HG03025 (cell line): ENCODE data around the gene ARL8B.

Experiments
- ATAC-seq: cut with Tn5 transposase; IDR thresholded peaks from one replicate; pipeline ENCODE4 v1.9.1; 2021; ENCODE audit warnings: mild to moderate bottlenecking, moderate library complexity; ENCODE audit not compliant: unreplicated experiment, low FRiP score

ARL8B gene

DNA sequence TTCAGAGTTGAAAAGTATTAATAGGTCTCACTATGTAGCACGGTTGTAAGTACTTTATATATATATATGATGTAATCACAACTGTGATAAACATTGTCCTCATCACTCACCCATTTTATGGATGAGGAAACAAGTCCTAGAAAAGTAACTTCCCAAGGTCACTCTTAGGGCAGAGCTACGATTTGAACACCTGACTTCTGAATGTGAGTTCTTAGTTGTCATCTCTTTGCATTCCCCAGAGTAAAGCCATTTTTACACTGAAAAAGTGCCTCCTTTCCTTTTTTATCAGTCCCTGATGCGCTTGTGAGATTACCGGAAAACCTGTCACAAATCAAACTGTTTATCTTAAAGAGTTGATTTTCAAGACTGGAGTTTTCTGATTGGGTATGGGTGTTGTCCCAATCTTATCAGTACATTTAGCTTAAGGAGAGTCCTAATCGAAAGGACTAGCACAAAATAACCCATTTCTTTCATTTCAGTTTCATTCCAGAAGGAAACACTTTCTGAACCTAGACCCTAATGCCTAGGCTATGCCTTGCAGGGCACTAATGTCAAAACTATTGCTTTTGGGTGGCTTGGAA, 63.1 kb downstream of the ARL8B start:
- ATAC-seq = no peak

GRCh38 chr3:5186089-5186857, 64.2 kb downstream of the ARL8B start:
- ATAC-seq = no peak

DNA sequence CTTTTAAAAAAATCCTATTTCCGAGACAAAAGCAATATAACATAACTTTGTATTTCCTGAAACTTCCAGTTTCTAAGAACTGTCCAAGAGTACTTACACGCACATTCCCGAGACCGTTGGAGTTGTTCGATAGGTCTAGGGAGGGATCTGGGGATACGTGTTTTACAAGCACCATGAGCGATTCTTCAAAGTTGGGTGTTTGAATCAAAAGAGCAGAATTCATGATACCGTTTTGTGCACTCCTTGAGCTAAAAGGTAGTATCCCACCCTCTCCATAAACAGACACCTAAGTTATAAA, 64.7 kb downstream of the ARL8B start:
- ATAC-seq = no peak

- ATAC-seq = peak; percentile 79
These were observed 65.2 kb downstream of the ARL8B start, which contains the start of gene EDEM1 for GRCh38 chr3:5187156-5187919. EDEM1 (plus strand) TSS chr3:5187707; CDS start chr3:5187806, 99 bp downstream.

DNA sequence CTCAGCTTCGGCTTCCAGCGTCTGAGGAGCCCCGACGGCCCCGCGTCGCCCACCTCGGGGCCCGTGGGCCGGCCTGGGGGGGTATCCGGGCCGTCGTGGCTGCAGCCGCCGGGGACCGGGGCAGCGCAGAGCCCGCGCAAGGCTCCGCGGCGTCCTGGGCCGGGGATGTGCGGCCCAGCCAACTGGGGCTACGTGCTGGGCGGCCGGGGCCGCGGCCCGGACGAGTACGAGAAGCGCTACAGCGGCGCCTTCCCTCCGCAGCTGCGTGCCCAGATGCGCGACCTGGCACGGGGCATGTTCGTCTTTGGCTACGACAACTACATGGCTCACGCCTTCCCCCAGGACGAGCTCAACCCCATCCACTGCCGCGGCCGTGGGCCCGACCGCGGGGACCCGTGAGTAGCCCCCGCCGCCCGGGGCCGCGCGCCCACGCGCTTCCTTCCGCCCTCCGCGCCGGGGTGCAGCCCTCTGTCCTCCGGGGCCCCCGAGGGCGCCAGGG, 65.9 kb downstream of the ARL8B start:
- ATAC-seq = peak; percentile 12

DNA sequence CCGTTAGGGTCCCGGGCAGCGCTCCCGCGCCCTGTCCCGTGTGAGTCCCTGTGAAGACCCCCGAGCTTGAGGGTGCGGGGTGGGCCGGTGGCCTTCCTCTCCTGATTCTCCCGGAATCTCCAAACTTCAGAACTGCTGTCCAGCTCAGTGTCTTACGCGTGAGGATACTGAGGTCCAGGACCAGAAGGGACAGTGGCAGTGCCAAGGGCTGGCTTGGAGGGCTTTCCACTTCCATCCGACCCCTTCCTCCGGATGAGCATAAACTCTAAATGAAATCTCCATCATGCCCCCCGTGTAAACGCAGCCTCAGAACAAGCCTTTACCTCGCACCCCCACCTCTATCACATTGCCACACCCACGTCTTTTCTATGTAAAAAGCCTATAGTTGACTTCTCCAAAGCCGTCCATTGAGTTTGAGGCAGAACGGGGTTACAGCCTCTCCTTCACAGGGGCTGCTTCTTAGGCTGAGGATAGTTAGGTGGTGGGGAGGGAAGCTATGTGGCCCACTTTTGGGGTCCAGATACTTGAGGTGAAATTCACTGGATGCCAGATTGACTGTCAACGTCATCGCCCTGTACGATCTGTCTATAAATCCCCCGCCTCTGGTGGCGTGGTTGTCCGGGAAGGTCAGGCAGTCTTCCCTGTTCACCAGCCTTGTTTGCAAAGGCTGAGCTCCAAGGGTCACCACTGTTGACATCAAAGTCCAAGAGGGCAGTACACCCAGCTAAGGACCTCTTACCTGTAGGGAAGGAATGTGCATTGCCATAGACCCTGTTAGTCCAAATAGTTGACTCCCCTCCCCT, 66.5 kb downstream of the ARL8B start:
- peak; percentile 7 for ATAC-seq

DNA sequence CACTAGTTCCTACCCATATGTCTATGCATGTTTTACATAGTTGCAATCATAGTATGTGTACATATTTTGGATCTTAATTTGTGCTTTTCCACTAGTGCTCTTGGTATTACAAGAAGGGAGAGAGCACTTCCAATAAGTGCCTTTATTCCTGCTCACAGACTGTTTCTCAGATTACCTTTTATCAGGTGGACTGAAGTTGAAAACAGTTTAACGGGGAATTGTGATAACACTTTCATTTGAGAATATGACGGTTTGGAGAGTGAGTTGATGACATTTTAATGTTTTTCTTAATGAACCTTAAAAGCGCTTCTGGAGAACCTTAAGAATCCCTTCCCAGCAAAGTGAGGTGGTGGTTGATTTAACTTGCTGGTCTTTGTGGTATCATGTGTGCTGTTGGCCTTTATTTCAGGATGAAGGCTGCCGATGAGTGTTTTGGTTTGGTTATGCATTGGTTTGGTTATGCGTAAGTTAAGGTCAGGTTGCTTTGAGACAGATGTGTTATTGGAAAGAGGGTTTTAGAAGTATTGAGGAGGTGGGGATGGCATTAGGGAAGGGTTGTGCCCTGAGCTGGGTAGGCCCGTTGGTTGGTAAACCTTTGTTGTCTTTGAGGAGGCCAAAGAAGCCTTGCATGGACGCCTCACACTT, 68.2 kb downstream of the ARL8B start:
- no peak for ATAC-seq

DNA sequence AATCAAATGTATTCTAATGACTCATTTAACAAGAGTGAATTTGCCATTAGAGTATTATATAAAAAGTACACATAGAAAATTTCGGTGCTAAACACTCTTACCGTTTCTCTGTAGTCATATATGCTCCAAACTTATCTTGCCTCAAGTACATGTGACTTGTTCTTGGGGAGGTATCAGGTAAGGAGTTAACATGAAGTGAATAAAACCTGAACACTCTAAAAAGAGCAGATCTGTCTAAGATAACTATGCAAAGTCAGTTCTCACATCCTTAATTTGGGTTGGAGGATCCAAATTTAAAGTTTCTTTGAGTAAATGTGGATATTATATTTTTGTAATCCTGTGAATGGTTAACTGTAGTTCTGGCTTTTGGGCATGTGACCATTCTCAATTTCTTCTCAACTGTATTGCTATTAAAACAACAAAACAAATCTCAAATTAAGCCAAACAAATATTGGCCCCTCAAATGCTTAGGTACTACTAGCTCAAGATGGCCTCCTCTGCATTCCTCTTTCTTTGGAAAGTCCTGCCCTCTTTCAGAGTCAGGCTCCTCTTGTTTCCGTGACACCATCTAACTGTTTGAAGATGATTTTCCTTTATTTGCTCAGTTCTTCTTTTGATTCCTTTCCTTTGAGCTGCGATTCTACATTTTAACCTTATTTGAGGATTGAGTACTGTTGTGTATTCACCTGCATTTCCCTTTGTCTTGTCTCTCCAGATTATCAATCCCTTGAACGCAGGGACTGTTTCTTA, 69.6 kb downstream of the ARL8B start:
- no peak for ATAC-seq

DNA sequence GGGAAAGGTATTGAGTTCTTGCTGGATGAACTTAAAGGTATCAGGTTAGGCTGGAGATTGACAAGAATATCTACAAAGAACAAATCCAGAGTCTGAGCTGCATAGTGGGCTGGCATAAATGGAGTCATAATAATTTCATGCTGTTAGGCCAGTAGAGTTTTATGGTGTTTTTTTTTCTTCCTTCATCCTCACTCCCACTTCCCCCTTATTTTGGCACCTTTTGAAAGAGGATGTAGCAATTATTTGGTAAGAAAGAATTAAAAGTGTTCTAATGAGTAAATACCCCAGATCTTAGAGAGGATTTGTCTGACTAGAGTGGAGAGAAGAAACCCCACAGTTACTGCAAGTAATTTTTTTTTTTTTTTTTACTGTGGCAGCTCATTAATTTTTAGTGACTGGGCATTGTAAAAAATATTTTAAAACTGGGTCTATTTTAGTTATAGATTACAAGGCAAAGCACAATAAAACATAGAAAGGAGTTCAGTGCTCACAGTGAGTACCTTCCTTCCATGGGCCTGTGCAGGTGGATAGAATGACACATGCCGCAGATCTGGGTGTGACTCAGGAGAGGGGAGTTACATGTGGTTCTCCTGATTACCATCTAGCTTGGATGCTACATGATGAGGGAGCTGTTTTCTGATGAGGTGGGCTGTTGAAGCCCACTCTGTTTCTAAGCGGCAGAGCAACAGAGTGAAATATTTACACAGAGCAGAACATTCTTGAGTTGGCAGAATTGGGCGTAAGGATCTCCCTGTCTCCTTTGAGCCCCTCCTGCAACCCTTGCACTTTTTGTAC, 70.7 kb downstream of the ARL8B start:
- no peak for ATAC-seq

GRCh38 chr3:5194341-5194740, 72.2 kb downstream of the ARL8B start:
- ATAC-seq = no peak

DNA sequence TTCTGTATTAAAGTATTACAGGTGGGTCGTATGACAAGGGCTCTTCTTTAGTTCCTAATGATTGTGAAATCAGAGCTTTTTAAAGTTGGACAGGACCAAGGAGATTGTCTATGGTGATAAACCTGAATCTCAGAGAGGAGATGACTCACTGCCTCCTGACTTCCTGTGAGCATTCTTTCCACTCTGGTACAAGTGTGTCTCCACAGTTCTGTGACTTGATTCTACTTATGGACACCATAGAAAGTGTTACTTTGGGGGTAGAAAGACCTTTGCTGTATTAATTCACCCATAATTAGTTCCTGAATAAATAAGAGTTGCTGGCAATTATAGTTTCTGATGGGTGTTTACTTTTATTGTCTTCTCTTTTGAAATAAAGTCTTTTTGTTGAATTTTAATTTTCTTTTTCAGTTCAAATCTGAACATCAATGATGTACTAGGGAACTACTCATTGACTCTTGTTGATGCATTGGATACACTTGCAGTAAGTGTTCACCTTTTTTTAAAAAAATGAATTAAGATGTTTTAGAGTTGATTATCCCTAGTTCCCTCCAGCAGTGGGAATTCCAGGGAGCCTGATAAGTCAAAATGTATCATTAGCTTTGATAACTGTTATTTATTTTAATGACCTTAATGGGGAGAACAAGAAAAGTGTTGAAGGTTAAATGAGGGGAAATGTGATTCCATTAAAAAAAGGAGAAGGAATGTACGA, 72.9 kb downstream of the ARL8B start:
- ATAC-seq = peak; percentile 25

- ATAC-seq = no peak
These were observed 73.5 kb downstream of the ARL8B start for GRCh38 chr3:5195605-5196004.

- ATAC-seq = no peak
These were observed 74.9 kb downstream of the ARL8B start for GRCh38 chr3:5197022-5197421.

GRCh38 chr3:5197470-5198312, 75.6 kb downstream of the ARL8B start:
- peak; percentile 66 for ATAC-seq

GRCh38 chr3:5198313-5198677, 76.2 kb downstream of the ARL8B start:
- ATAC-seq = no peak

DNA sequence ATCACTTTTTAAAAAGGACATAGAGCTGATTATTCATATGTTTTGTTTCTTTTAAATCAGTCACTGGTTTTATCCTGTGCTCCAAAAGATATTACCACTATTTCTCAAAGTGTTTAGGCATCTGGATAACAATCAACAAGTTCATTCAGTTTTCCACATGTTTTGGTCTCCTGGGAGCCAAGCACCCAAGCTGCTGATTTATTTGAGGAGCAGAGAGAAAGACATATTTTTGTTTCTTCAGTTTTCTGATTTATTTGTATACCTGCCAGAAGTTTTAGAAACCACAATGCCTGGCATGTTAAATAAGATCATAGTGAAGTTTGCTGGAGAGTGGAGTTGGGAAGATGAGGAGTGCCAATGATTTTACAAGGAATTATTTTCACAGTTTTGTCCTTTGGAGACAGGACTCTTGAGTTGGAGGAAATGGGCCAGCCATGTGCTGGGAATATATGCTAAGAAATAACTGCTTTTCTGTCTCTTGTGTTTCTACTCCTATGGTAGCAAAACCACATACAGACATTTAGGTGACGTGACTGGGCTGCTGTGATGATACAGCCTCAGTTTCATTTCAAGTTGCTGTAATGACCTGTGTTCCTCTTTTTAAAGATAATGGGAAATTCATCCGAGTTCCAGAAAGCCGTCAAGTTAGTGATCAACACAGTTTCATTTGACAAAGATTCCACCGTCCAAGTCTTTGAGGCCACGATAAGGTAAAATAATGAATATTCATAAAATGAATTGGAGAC, 77.1 kb downstream of the ARL8B start:
- ATAC-seq = peak; percentile 36

- no peak for ATAC-seq
These were observed 79.4 kb downstream of the ARL8B start for GRCh38 chr3:5201536-5201935.
